GM18517 (cell line): ENCODE measurements around the gene APBB2.
"Not testable (repeated sequence)": the region's sequence is repeated elsewhere in the genome, so short reads cannot be mapped to it uniquely, and the experiment has no call there.

ENCODE experiments used
- ATAC-seq: cut with Tn5 transposase; IDR thresholded peaks from one replicate; pipeline ENCODE4 v1.9.1; 2021; ENCODE audit warnings: mild to moderate bottlenecking, moderate library complexity; ENCODE audit not compliant: unreplicated experiment

Gene APBB2

GRCh38 chr4:41029098-41029497 lies 185.2 kb downstream of the APBB2 start:
- ATAC-seq = no peak

- no peak for ATAC-seq
These were observed 185.8 kb downstream of the APBB2 start for GRCh38 chr4:41028392-41029076.

GRCh38 chr4:41026971-41027370 lies 187.4 kb downstream of the APBB2 start:
- ATAC-seq = no peak

- no peak for ATAC-seq
These were observed 188.5 kb downstream of the APBB2 start for GRCh38 chr4:41025824-41026223.

- ATAC-seq = no peak
These were observed 189.5 kb downstream of the APBB2 start for GRCh38 chr4:41024556-41025491.

GRCh38 chr4:41022116-41022515 lies 192.2 kb downstream of the APBB2 start:
- ATAC-seq = no peak

GRCh38 chr4:41015016-41015675 lies 199.2 kb downstream of the APBB2 start:
- ATAC-seq = no peak

- ATAC-seq = no peak
These were observed 200.2 kb downstream of the APBB2 start for GRCh38 chr4:41014158-41014557.

- no peak for ATAC-seq
These were observed 200.6 kb downstream of the APBB2 start for GRCh38 chr4:41013746-41014145.

GRCh38 chr4:41012911-41013310 lies 201.4 kb downstream of the APBB2 start:
- ATAC-seq = no peak

GRCh38 chr4:41012293-41012692 lies 202.0 kb downstream of the APBB2 start:
- no peak for ATAC-seq

- ATAC-seq = no peak
These were observed 204.9 kb downstream of the APBB2 start for GRCh38 chr4:41009411-41009810.

GRCh38 chr4:41006141-41006540 lies 208.2 kb downstream of the APBB2 start:
- no peak for ATAC-seq

GRCh38 chr4:41002309-41002708 lies 212.0 kb downstream of the APBB2 start:
- no peak for ATAC-seq

- ATAC-seq = no peak
These were observed 214.0 kb downstream of the APBB2 start for GRCh38 chr4:41000356-41000755.

GRCh38 chr4:40998675-40999358 lies 215.5 kb downstream of the APBB2 start:
- ATAC-seq = no peak

- no peak for ATAC-seq
These were observed 218.5 kb downstream of the APBB2 start for GRCh38 chr4:40995850-40996249.

- ATAC-seq = not testable (repeated sequence)
These were observed 220.0 kb downstream of the APBB2 start for GRCh38 chr4:40994321-40994720.

GRCh38 chr4:40993296-40993693 lies 221.0 kb downstream of the APBB2 start:
- not testable (repeated sequence) for ATAC-seq

- ATAC-seq = peak; percentile 75
These were observed 221.7 kb downstream of the APBB2 start for GRCh38 chr4:40992472-40993295.
